Fibroblast of pulmonary artery (primary cell): ENCODE results near the gene CPPED1.

ENCODE experiments used
- DNase-seq: peaks from one replicate; pipeline ENCODE4 v3.0.0-alpha.2; 2010; ENCODE audit warnings: low read depth
- H3K4me3 ChIP-seq: replicated peaks from 2 replicates; pipeline ENCODE4 v1.5.1; 2011; ENCODE audit warnings: low read depth, mild to moderate bottlenecking, control low read depth, low read length, moderate library complexity
- TF ChIP-seq, protein P1 (sequence below): IDR thresholded peaks from 2 replicates; pipeline ENCODE4 v1.5.1; 2011; ENCODE audit warnings: mild to moderate bottlenecking, control low read depth, low read length, inconsistent platforms; ENCODE audit errors: missing control alignments

Gene CPPED1

DNA sequence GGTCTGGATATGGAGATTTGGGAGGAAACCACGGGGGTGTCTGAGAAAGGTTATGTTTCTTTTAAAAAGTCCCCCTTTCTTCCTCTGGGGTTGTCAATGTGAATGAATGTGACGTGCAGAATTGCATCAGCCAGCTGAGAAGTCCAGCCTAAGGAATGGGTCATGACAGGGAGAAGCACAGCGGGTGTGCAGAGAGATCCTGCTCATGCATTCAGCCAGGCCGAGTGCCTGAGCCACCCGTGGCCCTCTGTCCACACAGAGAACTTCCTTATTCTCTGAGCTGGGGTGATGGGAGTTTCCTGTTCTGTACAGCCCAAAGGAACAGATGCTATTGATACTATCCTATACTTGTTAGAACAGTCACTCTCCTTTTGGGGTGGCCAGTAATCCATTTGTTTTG is 117.9 kb downstream of the CPPED1 start:
- H3K4me3 ChIP-seq: no peak overlapping the region
- no peak for DNase-seq
- TF ChIP-seq, protein P1, sequence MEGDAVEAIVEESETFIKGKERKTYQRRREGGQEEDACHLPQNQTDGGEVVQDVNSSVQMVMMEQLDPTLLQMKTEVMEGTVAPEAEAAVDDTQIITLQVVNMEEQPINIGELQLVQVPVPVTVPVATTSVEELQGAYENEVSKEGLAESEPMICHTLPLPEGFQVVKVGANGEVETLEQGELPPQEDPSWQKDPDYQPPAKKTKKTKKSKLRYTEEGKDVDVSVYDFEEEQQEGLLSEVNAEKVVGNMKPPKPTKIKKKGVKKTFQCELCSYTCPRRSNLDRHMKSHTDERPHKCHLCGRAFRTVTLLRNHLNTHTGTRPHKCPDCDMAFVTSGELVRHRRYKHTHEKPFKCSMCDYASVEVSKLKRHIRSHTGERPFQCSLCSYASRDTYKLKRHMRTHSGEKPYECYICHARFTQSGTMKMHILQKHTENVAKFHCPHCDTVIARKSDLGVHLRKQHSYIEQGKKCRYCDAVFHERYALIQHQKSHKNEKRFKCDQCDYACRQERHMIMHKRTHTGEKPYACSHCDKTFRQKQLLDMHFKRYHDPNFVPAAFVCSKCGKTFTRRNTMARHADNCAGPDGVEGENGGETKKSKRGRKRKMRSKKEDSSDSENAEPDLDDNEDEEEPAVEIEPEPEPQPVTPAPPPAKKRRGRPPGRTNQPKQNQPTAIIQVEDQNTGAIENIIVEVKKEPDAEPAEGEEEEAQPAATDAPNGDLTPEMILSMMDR: no peak

DNA sequence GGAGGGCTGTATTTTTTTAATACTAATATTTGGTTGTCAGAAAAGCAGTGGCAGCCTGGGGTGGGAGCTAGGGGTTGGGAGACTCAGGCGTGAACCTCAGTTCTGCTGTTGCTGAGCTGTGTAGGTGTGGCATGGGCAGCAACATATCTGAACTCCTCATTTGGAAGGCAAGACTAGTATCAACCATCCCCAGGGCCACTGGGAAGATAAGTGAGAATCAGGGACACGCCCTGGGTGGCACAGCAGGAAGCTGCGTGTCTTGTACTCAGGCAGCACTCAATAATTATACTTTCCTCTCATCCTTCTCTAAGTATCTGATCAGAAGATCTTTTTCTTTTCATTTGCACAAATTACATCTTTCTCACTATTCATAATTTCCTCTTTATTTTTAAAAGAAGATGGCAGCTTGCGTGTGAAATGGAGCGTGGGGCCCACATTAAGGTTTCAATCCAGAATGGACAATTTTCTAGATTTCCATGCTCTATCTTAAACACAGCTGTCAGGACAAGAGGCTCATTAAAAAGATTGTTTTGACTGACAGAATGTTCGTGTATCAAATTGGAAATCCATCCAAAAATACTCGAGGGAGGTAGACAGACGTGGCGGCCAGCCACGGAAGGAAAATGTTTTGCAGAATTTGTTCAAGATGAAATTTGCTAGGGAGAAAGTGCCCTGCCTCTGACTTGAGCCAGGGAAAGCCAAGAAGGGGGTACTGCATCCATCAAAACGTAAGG is 121.1 kb downstream of the CPPED1 start:
- H3K4me3 ChIP-seq: no peak overlapping the region
- TF ChIP-seq, protein P1: no peak
- no peak for DNase-seq

DNA sequence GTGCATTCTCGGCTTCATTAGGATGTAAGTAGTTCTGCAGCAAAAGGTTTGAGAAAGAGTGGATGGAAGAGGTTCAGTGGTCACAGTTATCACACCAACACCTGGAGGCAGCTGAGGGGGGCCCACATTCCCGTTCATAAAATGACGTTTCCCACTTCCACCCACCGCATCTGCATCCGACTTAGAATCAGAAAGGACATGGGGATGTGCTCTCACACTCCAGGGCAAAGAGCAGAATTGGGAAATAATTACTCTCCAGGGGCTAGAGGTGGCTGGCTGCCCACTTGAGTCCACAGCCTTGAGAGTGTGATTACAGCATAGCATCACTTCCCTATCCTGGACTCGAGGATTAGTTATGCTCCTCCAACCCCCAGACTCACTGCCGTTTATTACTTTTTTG is 122.0 kb downstream of the CPPED1 start:
- DNase-seq: peak; percentile 46
- H3K4me3 ChIP-seq: no peak overlapping the region
- TF ChIP-seq, protein P1: no peak

DNA sequence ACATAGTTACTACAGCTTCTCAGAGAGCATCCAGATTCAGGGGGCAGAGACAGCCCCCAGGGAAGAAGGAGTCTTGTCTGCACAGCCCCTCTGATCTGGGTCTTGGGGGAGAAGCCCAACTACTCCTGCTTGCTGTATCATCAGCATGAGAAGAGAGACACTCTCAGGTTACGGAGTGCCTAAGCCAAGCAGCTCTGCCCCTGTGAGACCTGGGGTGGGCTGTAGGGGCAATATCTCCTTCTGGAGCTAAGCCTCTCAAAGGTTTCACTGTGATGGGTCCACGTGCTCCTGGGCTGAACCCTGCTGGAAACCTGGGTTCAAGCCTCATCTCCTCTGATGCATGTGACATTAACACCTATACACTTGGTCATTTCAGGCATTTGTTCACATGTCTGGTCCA is 123.2 kb downstream of the CPPED1 start:
- TF ChIP-seq, protein P1: no peak
- no peak for DNase-seq
- no peak overlapping the region for H3K4me3 ChIP-seq

DNA sequence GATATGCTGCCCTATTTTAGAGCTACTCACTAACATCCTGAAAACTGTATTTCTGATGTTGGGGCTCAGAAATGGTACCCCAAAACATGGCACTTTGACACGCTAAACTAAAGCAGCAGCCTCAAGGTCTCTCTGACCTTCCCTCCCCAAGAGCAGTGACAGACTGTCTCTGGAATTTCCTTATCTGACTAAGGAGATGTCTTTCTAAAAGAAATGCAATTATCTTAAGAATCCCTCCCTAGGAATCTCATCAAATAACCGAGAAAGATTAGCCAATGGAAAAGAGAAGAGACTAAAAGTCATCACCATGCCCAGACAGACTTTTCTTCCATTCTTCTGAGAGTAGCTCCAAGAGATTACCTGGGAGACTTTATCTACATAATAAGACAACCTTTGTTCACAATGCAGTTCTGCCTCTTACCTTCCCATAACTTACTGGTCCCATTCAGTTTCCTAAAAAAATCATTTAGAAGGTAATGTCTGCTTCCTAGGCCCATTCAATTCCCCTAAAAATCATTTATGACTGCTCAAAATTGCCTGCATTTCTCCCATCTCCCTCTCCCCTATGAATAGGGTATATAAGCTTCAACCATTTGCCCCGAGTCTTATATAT is 123.9 kb downstream of the CPPED1 start:
- TF ChIP-seq, protein P1: no peak
- no peak for DNase-seq
- no peak overlapping the region for H3K4me3 ChIP-seq

DNA sequence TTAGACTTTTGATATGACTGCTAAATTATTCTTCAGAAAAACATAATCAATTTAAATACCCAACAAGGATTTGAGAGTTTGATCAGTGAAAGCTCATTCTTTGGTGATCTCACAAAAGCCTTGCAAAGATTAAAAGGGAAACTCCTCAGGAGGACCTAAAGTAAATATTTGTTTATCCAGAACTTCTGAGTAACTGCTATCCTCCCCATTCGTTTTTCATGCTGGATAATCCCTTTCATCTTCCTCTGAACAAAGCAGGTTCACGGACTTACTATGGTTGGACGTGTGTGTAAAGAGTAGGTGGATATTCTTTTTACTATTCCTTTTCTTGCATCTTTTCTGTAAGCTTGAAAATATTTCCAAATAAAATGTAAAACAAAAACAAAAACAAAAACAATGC is 124.7 kb downstream of the CPPED1 start:
- no peak overlapping the region for H3K4me3 ChIP-seq
- TF ChIP-seq, protein P1: no peak
- DNase-seq: no peak

DNA sequence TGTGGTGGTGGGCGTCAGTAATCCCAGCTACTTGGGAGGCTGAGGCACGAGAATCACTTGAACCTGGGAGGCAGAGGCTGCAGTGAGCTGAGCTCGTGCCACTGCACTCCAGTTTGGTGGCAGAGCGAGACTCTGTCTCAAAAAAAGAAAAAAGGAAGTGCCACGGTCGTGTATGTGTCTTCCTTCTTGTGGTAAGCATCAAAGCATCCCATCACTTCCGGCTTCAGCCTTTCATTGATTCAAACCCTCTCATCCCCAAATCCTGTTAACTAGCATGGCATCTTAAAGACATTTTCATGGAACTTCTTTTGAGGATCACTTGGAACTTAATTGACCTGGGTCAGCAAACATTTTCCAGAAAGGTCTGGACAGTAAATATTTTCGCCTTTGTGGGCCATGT is 126.2 kb downstream of the CPPED1 start:
- no peak overlapping the region for H3K4me3 ChIP-seq
- TF ChIP-seq, protein P1: no peak
- no peak for DNase-seq
